OCI-LY1 (cell line): Measurements from ENCODE around the gene MAP3K1.

Experiments used
- H2AFZ ChIP-seq: fragments of 200-600 bp; sonication (generic), shearing (Covaris generic); 2 replicates; pipeline ENCODE4 v1.6.0; 2014; ENCODE audit warnings: antibody characterized with exemption, mild to moderate bottlenecking, low read length
- H3F3A ChIP-seq: fragments of 200-600 bp; sonication (generic), shearing (Covaris generic); 2 replicates; pipeline ENCODE4 v1.6.0; 2014; ENCODE audit warnings: mild to moderate bottlenecking, antibody characterized with exemption, low read length, moderate library complexity; ENCODE audit not compliant: insufficient read depth
- H3K27ac ChIP-seq: fragments of 200-600 bp; sonication (generic); 2 replicates; pipeline ENCODE4 v1.5.1; 2014; ENCODE audit warnings: low read length, mixed run types, mild to moderate bottlenecking, low read depth; ENCODE audit not compliant: poor library complexity, severe bottlenecking
- H3K27me3 ChIP-seq: fragments of 200-600 bp; sonication (generic); 2 replicates; pipeline ENCODE4 v1.6.0; 2014; ENCODE audit warnings: antibody characterized with exemption, mild to moderate bottlenecking, low read length, moderate library complexity; ENCODE audit not compliant: insufficient read depth
- H3K36me3 ChIP-seq: fragments of 200-600 bp; sonication (generic); 2 replicates; pipeline ENCODE4 v1.6.1; 2014; ENCODE audit warnings: mild to moderate bottlenecking, antibody characterized with exemption, low read length, moderate library complexity, mixed read lengths; ENCODE audit not compliant: insufficient read depth
- H3K4me1 ChIP-seq: fragments of 200-600 bp; sonication (generic); 2 replicates; pipeline ENCODE4 v1.5.1; 2014; ENCODE audit warnings: mild to moderate bottlenecking, low read length, moderate library complexity; ENCODE audit not compliant: insufficient read depth, severe bottlenecking
- H3K4me2 ChIP-seq: fragments of 200-600 bp; sonication (generic), shearing (Covaris generic); 2 replicates; pipeline ENCODE4 v1.6.1; 2014; ENCODE audit warnings: low read length
- H3K4me3 ChIP-seq: fragments of 200-600 bp; sonication (generic); 2 replicates; pipeline ENCODE4 v1.5.1; 2014; ENCODE audit warnings: low read length, low read depth, mild to moderate bottlenecking, mixed read lengths; ENCODE audit not compliant: poor library complexity, severe bottlenecking
- H3K79me2 ChIP-seq: fragments of 200-600 bp; shearing (Covaris generic); 2 replicates; pipeline ENCODE4 v1.6.1; 2016; ENCODE audit warnings: mixed run types, low read length, mixed read lengths; ENCODE audit not compliant: insufficient read depth
- H3K9ac ChIP-seq: fragments of 200-600 bp; sonication (generic), shearing (Covaris generic); 2 replicates; pipeline ENCODE4 v1.6.1; 2014; ENCODE audit warnings: mild to moderate bottlenecking, low read length, mixed read lengths
- H3K9me2 ChIP-seq: fragments of 200-600 bp; sonication (generic), shearing (Covaris generic); 2 replicates; pipeline ENCODE4 v1.6.1; 2014; ENCODE audit warnings: low read depth, mild to moderate bottlenecking, low read length, mixed read lengths
- H3K9me3 ChIP-seq: fragments of 200-600 bp; shearing (Covaris generic); 2 replicates; pipeline ENCODE4 v1.6.1; 2014; ENCODE audit warnings: low read length, mixed read lengths
- H4K20me1 ChIP-seq: fragments of 200-600 bp; sonication (generic), shearing (Covaris generic); 2 replicates; pipeline ENCODE4 v1.6.0; 2016; ENCODE audit warnings: mild to moderate bottlenecking, low read length; ENCODE audit not compliant: insufficient read depth
- CTCF ChIP-seq: fragments of 200-600 bp; sonication (generic), shearing (Covaris generic); IDR thresholded peaks from 2 replicates; pipeline ENCODE4 v1.5.1; 2017; ENCODE audit warnings: mild to moderate bottlenecking, antibody characterized with exemption, low read length, moderate library complexity, mixed read lengths
- EZH2 ChIP-seq: fragments of 200-600 bp; sonication (generic), shearing (Covaris generic); IDR thresholded peaks from 2 replicates; pipeline ENCODE4 v1.8.0; 2017; ENCODE audit warnings: borderline replicate concordance, mixed run types, mild to moderate bottlenecking, antibody characterized with exemption, low read length, moderate library complexity, mixed read lengths

MAP3K1 gene

GRCh38 chr5:56845277-56845676 is 29.9 kb downstream of the MAP3K1 start:
- TF ChIP-seq EZH2 (no peak), CTCF (no peak)
- Histone ChIP-seq H4K20me1 (0 out of 2 replicates have a peak, but pooled peaks cover 3% of the 10 kb centered on the region), H3F3A (no peaks in the 10 kb centered on the region), H3K4me2 (no peak overlapping the region), H3K9me2 (no peaks in the 10 kb centered on the region), H2AFZ (no peak overlapping the region), H3K36me3 (peaks cover 21% of the 10 kb centered on the region), H3K79me2 (peaks cover 98% of the 10 kb centered on the region), H3K9me3 (no peaks in the 10 kb centered on the region), H3K27ac (no peak overlapping the region), H3K4me1 (peaks cover 18% of the 10 kb centered on the region), H3K27me3 (no peaks in the 10 kb centered on the region), H3K9ac (no peak overlapping the region), H3K4me3 (no peak overlapping the region)

- Histone ChIP-seq H2AFZ (no peak overlapping the region), H3K4me1 (peaks cover 18% of the 10 kb centered on the region), H3K27ac (no peak overlapping the region), H3K36me3 (peaks cover 18% of the 10 kb centered on the region), H3K27me3 (no peaks in the 10 kb centered on the region), H3K4me2 (no peak overlapping the region), H3K4me3 (no peak overlapping the region), H3K9me3 (no peaks in the 10 kb centered on the region), H3K9me2 (no peaks in the 10 kb centered on the region), H3K79me2 (peaks cover 98% of the 10 kb centered on the region), H4K20me1 (0 out of 2 replicates have a peak, but pooled peaks cover 3% of the 10 kb centered on the region), H3K9ac (no peak overlapping the region), H3F3A (no peaks in the 10 kb centered on the region)
- TF ChIP-seq CTCF (no peak), EZH2 (no peak)
Observed at GRCh38 chr5:56845904-56846480, 30.6 kb downstream of the MAP3K1 start.

GRCh38 chr5:56848206-56848605 is 32.9 kb downstream of the MAP3K1 start:
- H3K4me1 ChIP-seq: peaks cover 28% of the 10 kb centered on the region

More at GRCh38 chr5:56848206-56848605, 32.9 kb downstream of the MAP3K1 start:
- H3K9ac ChIP-seq: no peak overlapping the region
- H4K20me1 ChIP-seq: peaks cover 3% of the 10 kb centered on the region; the same call in 1 of the 2 replicates
- no peak overlapping the region for H3K4me2 ChIP-seq
- no peaks in the 10 kb centered on the region for H3K27me3 ChIP-seq
- no peak overlapping the region for H2AFZ ChIP-seq
- no peaks in the 10 kb centered on the region for H3K9me2 ChIP-seq
- TF ChIP-seq EZH2 (no peak), CTCF (no peak)
- H3K27ac ChIP-seq: no peak overlapping the region
- peaks cover 13% of the 10 kb centered on the region for H3K36me3 ChIP-seq
- H3K4me3 ChIP-seq: no peak overlapping the region
- peaks cover 98% of the 10 kb centered on the region for H3K79me2 ChIP-seq
- no peaks in the 10 kb centered on the region for H3K9me3 ChIP-seq
- H3F3A ChIP-seq: no peaks in the 10 kb centered on the region
